Uterus (tissue), 4 donors: ENCODE results near the gene FRMD7. TPM values are rescaled to one million over a fixed set of nuclear protein-coding genes. Genes with fewer than 3 reads are reported as not detected.

Source experiments
- DNase-seq, 2 donors: peaks; one replicate each; pipeline ENCODE4 v3.0.0-alpha.2; 2019 to 2020
- H3K27ac ChIP-seq, 2 donors: fragments of 200-600 bp; sonication (generic); 1 replicate in 1 of 2; 2 replicates in 1 of 2; pipeline ENCODE4 v1.5.1; 2016 to 2018
- H3K27me3 ChIP-seq, 2 donors: fragments of 200-600 bp; sonication (generic); one replicate each; pipeline ENCODE4 v1.5.1; 2018 to 2019; ENCODE audit warnings: control low read depth in 1 of 2
- H3K36me3 ChIP-seq, 2 donors: fragments of 200-600 bp; sonication (generic); one replicate each; pipeline ENCODE4 v1.5.1; 2019; ENCODE audit warnings: control low read depth in 1 of 2
- H3K4me1 ChIP-seq, 2 donors: fragments of 200-600 bp; sonication (generic); one replicate each; pipeline ENCODE4 v1.5.1; 2018 to 2019; ENCODE audit warnings: control low read depth in 1 of 2
- H3K4me3 ChIP-seq, 2 donors: fragments of 200-600 bp; sonication (generic); 1 replicate in 1 of 2; 2 replicates in 1 of 2; pipeline ENCODE4 v1.5.1; 2018 to 2019; ENCODE audit warnings: mild to moderate bottlenecking in 1 of 2
- H3K9me3 ChIP-seq, 2 donors: fragments of 200-600 bp; sonication (generic); one replicate each; pipeline ENCODE4 v1.5.1; 2019; ENCODE audit warnings: control low read depth in 1 of 2
- POLR2A ChIP-seq, 2 donors: fragments of 450-650 bp; IDR thresholded peaks; one replicate each; pipeline ENCODE4 v1.6.1; 2016; ENCODE audit warnings: antibody characterized with exemption in 2 of 2, mild to moderate bottlenecking in 1 of 2, moderate library complexity in 1 of 2
- intact Hi-C: fragments of 100-400 bp; cut with DNase I; formaldehyde crosslinking; loops from one replicate; pipeline ENCODE4 v1.15.1; 2023; ENCODE audit warnings: low total_unique reads
- total RNA-seq, 4 donors: library from RNA; depleted of rRNA in 3 of 4; stranded (reverse); fragments of >200 nt in 3 of 4; gene quantifications; one replicate each; pipeline versions ENCODE4 v1.1.0 to v1.2.4, GENCODE V29; 2014 to 2023
- TF ChIP-seq, protein P1 (sequence below), 4 experiments: fragments of 200-600 bp in 2 of 4; fragments of 450-650 bp in 2 of 4; sonication (generic) in 2 of 4; IDR thresholded peaks; one replicate each; pipeline ENCODE4 v1.5.1; 2016 to 2019; ENCODE audit warnings: antibody characterized with exemption in 4 of 4, mild to moderate bottlenecking in 2 of 4, moderate library complexity in 1 of 4
- donor health status: DM: yes; HTN: yes; CAD: no.

The FRMD7 gene
- total RNA-seq, 4 donors from 2014 or later = 1.6 to 5.9 (median 3.9) TPM

DNA sequence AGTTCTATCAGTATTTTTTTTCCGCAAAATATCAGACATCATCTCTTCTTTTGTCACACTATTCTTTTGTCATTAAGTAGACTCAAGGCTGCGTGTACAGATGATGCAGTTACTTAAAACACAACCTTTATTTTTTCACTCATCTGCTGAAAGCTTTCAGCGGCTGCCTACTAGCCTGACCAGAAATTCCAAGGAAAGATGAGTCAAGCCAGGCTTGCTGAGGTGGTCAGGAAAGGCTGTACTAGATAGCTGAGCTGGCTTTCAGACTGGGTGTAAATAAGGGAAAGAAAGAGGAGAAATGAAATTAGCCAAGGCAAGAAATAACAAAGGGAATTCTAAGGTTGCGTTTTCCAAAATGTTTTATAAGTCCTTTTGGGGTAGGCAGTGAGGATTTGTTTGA is 86.8 kb downstream of the FRMD7 start:
- Histone ChIP-seq H3K4me1 (no peaks in the 10 kb centered on the region), H3K4me3 (no peak overlapping the region), H3K9me3 (no peaks in the 10 kb centered on the region), H3K36me3 (no peaks in the 10 kb centered on the region), H3K27ac (no peak overlapping the region), H3K27me3 (peaks cover 0 to 12% of the 10 kb centered on the region in 2 donors)
- no peak for TF ChIP-seq POLR2A (IDR thresholded peaks at IDR 0.05)
- intact Hi-C loops = no loop called here
- no peak for DNase-seq

DNA sequence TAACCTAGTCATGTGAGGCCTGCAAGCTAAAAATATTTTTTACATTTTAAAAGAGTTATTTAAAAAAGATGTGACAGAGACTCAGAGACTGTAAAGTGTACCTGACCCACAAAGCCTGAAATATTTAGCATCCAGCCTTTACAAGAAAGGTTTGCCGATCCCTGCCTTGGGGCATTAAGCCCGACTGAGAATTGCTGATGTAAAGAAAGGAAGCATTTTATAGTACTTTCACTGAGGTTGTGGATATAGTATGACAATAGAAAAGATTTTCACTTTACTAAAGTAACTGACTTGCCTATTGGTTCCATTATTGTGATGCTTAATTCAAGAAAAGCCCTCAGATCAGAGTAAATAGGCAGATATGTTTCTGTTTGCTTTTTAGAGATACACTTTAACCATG is 87.8 kb downstream of the FRMD7 start:
- H3K4me1 ChIP-seq = no peaks in the 10 kb centered on the region
- peaks cover 0 to 12% of the 10 kb centered on the region in 2 donors for H3K27me3 ChIP-seq
- no peaks in the 10 kb centered on the region for H3K9me3 ChIP-seq
- intact Hi-C loops = no loop called here
- H3K27ac ChIP-seq = no peak overlapping the region
- no peak for TF ChIP-seq POLR2A (IDR thresholded peaks at IDR 0.05)
- TF ChIP-seq, protein P1, sequence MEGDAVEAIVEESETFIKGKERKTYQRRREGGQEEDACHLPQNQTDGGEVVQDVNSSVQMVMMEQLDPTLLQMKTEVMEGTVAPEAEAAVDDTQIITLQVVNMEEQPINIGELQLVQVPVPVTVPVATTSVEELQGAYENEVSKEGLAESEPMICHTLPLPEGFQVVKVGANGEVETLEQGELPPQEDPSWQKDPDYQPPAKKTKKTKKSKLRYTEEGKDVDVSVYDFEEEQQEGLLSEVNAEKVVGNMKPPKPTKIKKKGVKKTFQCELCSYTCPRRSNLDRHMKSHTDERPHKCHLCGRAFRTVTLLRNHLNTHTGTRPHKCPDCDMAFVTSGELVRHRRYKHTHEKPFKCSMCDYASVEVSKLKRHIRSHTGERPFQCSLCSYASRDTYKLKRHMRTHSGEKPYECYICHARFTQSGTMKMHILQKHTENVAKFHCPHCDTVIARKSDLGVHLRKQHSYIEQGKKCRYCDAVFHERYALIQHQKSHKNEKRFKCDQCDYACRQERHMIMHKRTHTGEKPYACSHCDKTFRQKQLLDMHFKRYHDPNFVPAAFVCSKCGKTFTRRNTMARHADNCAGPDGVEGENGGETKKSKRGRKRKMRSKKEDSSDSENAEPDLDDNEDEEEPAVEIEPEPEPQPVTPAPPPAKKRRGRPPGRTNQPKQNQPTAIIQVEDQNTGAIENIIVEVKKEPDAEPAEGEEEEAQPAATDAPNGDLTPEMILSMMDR (IDR thresholded peaks at IDR 0.05) = no peak
- DNase-seq = no peak
- H3K36me3 ChIP-seq = no peaks in the 10 kb centered on the region
- H3K4me3 ChIP-seq = no peak overlapping the region

DNA sequence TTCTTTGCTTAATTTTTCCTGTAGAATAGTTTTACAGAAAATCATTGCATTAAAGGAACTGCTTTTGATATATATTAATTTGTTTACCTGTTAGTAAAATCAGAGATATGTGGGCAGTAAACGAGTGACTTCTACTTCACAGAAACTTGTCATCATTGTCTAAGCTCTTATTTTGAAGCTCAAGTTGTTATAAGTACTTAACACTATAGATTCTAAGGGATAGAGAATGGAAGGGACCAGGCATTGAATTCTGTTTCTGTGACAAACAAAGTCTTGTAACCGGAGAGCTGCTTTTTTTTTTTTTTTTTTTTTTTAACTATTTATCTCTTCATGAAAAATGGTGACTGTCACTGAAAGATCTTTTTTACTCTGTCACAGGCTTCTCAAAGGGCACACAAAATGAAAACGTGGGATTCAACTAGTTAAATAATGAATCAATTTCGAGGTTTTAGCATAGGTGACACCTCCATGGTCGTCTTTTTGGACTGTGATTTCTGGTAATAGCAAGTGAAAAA is 90.3 kb downstream of the FRMD7 start:
- TF ChIP-seq, protein P1 (IDR thresholded peaks at IDR 0.05) = no peak
- no peak for TF ChIP-seq POLR2A (IDR thresholded peaks at IDR 0.05)
- Histone ChIP-seq H3K9me3 (no peaks in the 10 kb centered on the region), H3K4me3 (no peak overlapping the region), H3K4me1 (no peaks in the 10 kb centered on the region), H3K27ac (no peak overlapping the region), H3K36me3 (no peaks in the 10 kb centered on the region), H3K27me3 (peaks cover 0 to 12% of the 10 kb centered on the region in 2 donors)
- DNase-seq = no peak
- intact Hi-C loops = no loop called here

DNA sequence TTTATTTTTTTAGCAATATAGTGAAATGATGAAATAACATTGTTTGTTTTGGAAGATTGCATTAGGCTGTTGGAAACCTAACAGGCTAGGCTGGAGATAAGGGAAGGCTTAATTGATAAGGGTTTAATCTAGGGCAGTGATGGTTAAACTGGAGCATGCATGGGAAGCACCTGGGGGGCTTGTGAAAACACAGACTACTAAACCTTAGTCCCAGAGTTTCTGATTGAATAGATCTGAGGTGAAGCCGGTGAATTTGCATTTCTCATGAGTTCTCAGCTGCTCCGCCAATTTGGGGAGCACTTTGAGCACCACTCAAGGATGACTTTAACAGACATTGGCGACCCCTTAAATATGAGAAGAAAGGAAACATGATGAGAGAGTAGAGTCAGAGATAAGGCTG is 93.2 kb downstream of the FRMD7 start:
- TF ChIP-seq POLR2A (IDR thresholded peaks at IDR 0.05) = no peak
- TF ChIP-seq, protein P1 (IDR thresholded peaks at IDR 0.05) = no peak
- Histone ChIP-seq H3K36me3 (no peaks in the 10 kb centered on the region), H3K4me1 (no peaks in the 10 kb centered on the region), H3K9me3 (no peaks in the 10 kb centered on the region), H3K4me3 (no peak overlapping the region), H3K27me3 (peaks cover 0 to 5% of the 10 kb centered on the region in 2 donors), H3K27ac (no peak overlapping the region)
- intact Hi-C loops = no loop called here
- DNase-seq = no peak

DNA sequence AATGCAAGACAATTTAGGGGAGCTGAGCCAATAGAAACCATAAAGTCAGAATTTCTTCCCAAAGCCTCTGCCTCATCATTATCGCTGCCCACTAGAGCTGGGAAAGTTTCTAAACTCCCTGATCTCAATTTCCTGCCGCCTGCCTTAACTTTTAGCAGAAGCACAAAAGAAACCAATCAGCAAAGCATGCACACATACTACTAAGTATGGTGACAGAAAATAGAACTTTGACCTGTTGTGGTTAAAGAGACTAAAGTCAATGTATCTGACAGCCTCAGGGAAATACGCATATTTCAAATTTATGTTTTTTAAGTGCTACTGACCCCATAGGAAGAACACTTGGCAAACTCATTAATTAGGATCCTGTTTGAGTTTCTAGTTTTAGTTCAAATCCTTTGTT is 94.7 kb downstream of the FRMD7 start:
- Histone ChIP-seq H3K4me3 (no peak overlapping the region), H3K9me3 (no peaks in the 10 kb centered on the region), H3K36me3 (no peaks in the 10 kb centered on the region), H3K4me1 (no peaks in the 10 kb centered on the region), H3K27ac (no peak overlapping the region), H3K27me3 (no peaks in the 10 kb centered on the region)
- no peak for TF ChIP-seq POLR2A (IDR thresholded peaks at IDR 0.05)
- TF ChIP-seq, protein P1 (IDR thresholded peaks at IDR 0.05) = no peak
- intact Hi-C loops = no loop called here
- DNase-seq = no peak

DNA sequence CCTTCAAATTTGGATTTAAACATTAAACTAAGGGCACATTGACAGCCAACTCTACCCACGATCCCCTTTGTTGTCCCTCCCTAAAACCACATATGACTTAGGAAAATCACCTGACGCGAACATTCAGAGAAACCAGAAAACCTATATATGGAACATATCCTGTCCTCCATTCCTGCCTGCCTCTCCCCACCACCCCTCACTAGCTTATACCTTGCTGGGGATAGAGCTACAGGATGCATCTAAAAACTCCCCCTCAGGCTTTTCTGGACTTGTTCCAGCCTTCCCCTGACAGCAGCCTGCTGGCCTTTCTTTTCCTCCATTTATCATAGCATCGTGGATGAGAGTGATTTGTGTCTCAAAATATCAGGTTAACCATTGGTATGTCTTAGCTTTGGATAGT is 96.0 kb downstream of the FRMD7 start:
- TF ChIP-seq, protein P1 (IDR thresholded peaks at IDR 0.05) = no peak
- TF ChIP-seq POLR2A (IDR thresholded peaks at IDR 0.05) = no peak
- Histone ChIP-seq H3K36me3 (no peaks in the 10 kb centered on the region), H3K4me1 (no peaks in the 10 kb centered on the region), H3K27ac (no peak overlapping the region), H3K9me3 (no peaks in the 10 kb centered on the region), H3K27me3 (no peaks in the 10 kb centered on the region), H3K4me3 (no peak overlapping the region)
- DNase-seq = no peak
- intact Hi-C loops = no loop called here
